Choroid plexus epithelial cell (primary cell): Measurements from ENCODE around the gene TMEM185B.
A peak's percentile ranks its signal among the peaks of the same experiment; 100 is the strongest.
"Not testable (repeated sequence)": the region's sequence is repeated elsewhere in the genome, so short reads cannot be mapped to it uniquely, and the experiment has no call there.

ENCODE experiments used
- DNase-seq: peaks from one replicate; pipeline ENCODE4 v3.0.0-alpha.2; 2010; ENCODE audit warnings: low read depth
- H3K4me3 ChIP-seq: 2 replicates; pipeline ENCODE4 v1.5.1; 2011; ENCODE audit warnings: low read depth, mild to moderate bottlenecking, control low read depth, low read length, moderate library complexity
- TF ChIP-seq, protein P1 (sequence below): conservative IDR thresholded peaks from 2 replicates; pipeline ENCODE4 v1.5.1; 2011; ENCODE audit warnings: low read depth, mild to moderate bottlenecking, control low read depth, inconsistent platforms, low read length, moderate library complexity

TMEM185B gene

DNA sequence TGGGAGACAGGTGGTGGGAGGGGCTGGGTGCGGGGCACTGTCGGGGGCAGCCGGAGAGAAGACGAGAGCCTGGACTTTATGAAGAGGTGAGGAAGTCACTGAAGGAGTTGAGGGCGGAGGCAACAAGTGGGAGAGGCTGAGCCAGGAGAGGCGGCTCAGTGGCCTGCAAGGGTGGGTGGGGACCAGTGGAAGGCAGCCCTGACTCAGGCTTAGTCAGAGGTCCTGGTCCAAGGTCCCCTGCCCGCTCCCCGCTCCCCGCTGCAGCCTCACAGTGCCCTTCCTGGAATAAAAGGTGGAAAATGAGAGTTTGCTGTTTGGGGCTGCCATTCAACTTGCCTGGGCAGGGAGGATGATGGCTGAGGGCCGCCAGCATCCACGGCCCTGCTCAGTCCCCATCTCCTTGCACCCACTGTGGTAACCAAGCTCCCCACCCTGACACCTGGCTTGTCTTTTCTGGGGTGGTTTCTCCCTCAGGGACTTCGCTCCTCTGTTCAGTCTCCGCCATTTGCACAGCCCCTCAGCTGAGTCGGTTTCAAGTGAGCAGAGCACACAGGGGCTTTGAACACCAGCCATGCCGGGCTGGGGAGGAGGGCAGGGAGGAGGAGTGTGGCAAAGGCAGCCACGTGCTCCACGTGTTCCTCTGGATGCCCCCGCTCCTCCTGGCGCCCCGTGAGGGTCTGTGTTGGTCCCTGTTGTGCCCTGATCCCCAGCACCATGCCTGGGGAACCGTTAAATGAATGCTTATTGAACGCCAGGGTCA lies 15.7 kb upstream of the TMEM185B start:
- TF ChIP-seq, protein P1, sequence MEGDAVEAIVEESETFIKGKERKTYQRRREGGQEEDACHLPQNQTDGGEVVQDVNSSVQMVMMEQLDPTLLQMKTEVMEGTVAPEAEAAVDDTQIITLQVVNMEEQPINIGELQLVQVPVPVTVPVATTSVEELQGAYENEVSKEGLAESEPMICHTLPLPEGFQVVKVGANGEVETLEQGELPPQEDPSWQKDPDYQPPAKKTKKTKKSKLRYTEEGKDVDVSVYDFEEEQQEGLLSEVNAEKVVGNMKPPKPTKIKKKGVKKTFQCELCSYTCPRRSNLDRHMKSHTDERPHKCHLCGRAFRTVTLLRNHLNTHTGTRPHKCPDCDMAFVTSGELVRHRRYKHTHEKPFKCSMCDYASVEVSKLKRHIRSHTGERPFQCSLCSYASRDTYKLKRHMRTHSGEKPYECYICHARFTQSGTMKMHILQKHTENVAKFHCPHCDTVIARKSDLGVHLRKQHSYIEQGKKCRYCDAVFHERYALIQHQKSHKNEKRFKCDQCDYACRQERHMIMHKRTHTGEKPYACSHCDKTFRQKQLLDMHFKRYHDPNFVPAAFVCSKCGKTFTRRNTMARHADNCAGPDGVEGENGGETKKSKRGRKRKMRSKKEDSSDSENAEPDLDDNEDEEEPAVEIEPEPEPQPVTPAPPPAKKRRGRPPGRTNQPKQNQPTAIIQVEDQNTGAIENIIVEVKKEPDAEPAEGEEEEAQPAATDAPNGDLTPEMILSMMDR: no peak
- no peak overlapping the region for H3K4me3 ChIP-seq
- DNase-seq: peak; percentile 56

DNA sequence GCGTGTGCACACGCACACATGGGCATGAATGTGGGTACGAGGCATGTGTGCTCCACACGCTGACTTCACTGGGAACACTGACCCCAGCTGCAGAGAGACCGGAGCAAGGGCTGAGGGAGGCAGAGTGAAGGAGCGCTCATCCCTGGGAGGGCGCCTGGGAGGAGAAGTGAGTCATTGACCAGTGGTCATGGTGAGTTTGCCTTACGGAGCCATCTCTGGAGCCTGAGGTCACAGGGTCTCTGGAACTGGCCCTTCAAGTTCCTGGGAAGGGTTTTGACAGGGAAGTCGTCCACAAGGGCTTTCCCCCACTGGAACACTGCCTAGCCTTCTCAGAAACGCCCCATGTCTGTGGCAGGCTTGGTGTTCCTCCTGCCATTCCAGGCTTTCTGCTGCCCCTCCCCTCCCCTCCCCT lies 14.3 kb upstream of the TMEM185B start:
- DNase-seq: peak; percentile 73
- TF ChIP-seq, protein P1: no peak
- H3K4me3 ChIP-seq: no peak overlapping the region

- no peak overlapping the region for H3K4me3 ChIP-seq
- DNase-seq: no peak
- TF ChIP-seq, protein P1: no peak
Observed at GRCh38 chr2:120236791-120237190, 13.6 kb upstream of the TMEM185B start.

DNA sequence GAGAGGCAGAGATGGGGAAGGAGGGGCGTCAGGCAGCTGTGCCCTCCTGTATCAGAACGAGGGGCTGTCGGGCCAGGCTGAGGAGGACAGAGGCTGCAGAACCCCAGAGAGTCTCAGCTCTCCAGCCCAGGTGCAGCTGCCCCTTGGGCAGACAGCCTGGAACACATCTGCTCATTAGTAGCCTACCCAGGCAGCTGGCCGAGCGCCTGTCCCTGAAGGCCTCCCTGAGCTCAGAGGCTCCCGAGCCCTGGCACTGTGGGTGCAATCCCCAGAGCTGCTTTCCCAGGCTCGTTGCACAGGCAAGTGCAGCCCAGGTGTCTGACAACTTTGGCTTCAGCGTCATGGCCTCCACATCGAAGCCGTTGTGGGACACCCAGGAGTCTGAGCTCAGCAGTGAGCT lies 13.1 kb upstream of the TMEM185B start:
- no peak overlapping the region for H3K4me3 ChIP-seq
- TF ChIP-seq, protein P1: no peak
- no peak for DNase-seq

- DNase-seq: no peak
- no peak overlapping the region for H3K4me3 ChIP-seq
- TF ChIP-seq, protein P1: no peak
Observed at GRCh38 chr2:120235681-120236080, 12.5 kb upstream of the TMEM185B start.

GRCh38 chr2:120235158-120235557 lies 12.0 kb upstream of the TMEM185B start:
- DNase-seq, H3K4me3 ChIP-seq: not testable (repeated sequence)

DNA sequence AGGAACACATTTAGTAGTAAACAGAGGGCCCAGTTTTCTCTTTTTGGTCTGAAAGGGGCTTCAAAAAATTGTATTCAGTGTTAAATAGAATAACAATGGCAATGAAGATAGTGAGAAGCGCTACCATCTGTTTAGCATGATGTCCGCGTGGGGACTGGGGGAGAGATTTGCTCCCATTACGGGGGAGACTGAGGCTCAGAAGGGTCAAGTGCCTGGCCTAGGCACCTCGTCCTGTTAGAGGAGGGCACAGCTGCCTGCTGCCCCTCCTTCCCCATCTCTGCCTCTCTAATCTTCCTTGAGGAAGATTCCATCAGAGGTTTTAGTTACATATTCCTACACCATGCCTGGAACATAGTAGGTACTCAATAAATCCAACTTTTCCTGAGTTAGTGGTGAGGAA lies 10.1 kb upstream of the TMEM185B start:
- no peak overlapping the region for H3K4me3 ChIP-seq
- DNase-seq: no peak
- TF ChIP-seq, protein P1: no peak
